HG03039 (cell line): Measurements from ENCODE around the gene HINFP.
A peak's percentile ranks its signal among the peaks of the same experiment; 100 is the strongest.

ENCODE experiments used
- ATAC-seq: cut with Tn5 transposase; IDR thresholded peaks from one replicate; pipeline ENCODE4 v1.9.1; 2021; ENCODE audit warnings: mild to moderate bottlenecking, moderate library complexity; ENCODE audit not compliant: unreplicated experiment

HINFP gene

DNA sequence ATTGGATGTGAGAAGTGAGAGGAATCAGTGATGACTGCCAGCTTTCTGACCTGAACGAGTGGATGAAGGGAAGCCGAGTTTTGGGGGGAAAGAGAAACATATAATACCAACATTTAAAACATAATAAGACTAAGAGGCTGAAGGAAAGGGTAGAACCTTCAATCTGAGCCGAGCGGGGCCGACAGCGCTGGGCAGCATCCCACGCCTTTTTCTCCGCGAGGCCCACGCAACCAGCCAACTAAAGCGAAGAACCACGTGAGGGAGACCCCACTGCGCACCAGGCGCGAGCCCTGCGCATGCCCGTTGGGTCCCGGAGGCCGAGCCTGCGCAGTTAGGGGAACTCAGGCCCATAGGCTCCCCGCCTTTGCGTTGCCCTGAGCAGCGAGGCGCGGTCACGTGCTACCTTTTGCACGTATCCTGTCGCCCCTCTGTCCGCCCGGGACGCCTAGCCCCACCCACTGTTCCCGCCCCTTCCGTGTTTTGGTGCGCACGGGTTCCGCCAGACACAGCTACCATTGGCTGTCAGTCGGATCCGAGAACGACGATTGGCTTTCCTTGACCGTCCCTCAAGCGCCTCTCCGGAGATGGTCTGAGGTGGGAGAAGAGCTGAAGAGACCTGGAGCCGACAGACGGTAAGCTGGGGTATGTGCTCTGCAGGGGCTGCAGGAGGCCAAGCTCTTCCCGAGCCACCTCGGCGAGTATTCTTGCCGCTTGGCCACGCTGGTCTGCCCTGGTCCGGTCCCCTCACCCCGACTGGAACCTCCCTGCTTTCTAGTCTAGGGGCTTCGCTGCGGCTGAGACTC is at the start of gene HINFP:
Gene HINFP, plus strand, starts transcription at position 573 of the 803 bp plus-strand sequence. CDS start 5,365 bp downstream, outside the sequence.
- peak; percentile 96 for ATAC-seq

DNA sequence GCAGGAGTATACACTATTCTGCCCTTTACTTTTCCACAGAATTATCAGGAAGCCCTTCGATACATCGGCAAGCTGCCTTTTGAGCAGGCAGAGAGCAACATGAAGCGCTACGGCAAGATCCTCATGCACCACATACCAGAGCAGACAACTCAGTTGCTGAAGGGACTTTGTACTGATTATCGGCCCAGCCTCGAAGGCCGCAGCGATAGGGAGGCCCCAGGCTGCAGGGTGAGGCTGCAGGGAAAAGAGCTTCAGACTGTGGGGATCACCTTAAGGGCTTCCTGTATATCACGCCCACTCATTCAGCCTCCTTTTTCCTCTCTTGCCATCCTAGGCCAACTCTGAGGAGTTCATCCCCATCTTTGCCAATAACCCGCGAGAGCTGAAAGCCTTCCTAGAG is 43.5 kb upstream of the HINFP start:
- no peak for ATAC-seq

- no peak for ATAC-seq
Observed at GRCh38 chr11:119078675-119079420, 42.5 kb upstream of the HINFP start.

GRCh38 chr11:119081682-119082260 is 39.6 kb upstream of the HINFP start:
- no peak for ATAC-seq

- peak; percentile 79 for ATAC-seq
Observed at GRCh38 chr11:119084663-119085436, 36.5 kb upstream of the HINFP start, which contains the start of gene HMBS. Gene HMBS, plus strand, starts transcription at chr11:119084881. Its CDS starts 153 bp downstream, at chr11:119085034.

DNA sequence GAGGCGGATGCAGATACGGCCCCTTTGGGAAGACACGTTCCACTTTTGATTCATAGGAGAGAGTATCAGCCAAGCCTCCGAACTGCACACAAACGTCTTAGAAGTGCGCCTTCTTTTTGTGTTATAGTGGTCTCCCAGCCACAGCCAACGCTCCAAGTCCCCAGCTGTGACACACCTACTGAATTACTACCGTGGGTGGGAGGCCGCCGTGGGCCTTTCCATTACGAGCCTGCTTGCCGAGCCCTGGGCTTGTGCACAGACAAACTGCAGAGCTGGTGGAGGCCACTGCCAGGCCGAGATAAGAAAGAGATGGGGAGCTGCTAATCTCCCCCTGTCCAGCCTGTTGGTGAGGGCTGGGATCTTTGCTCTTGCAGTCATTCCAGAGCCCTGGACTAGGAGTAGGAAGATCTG is 35.9 kb upstream of the HINFP start:
- no peak for ATAC-seq

GRCh38 chr11:119087123-119087522 is 34.3 kb upstream of the HINFP start:
- ATAC-seq, result no peak

GRCh38 chr11:119087747-119088241 is 33.6 kb upstream of the HINFP start:
- ATAC-seq, result no peak

DNA sequence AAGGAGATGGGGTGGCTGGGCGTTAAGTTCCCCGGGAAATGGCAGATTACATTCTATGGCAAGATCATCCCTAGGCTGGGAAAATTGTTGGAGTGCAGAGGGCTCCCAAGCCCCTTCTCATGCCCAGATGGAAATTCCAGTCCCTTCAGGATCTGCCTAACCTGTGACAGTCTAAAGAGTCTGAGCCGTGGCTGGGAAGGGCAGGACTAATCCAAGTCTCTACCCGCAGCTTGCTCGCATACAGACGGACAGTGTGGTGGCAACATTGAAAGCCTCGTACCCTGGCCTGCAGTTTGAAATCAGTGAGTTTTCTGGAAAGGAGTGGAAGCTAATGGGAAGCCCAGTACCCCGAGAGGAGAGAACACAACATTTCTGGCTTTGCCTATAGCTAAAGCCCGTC is 33.0 kb upstream of the HINFP start:
- no peak for ATAC-seq

GRCh38 chr11:119089319-119089718 is 32.1 kb upstream of the HINFP start:
- ATAC-seq, result no peak

DNA sequence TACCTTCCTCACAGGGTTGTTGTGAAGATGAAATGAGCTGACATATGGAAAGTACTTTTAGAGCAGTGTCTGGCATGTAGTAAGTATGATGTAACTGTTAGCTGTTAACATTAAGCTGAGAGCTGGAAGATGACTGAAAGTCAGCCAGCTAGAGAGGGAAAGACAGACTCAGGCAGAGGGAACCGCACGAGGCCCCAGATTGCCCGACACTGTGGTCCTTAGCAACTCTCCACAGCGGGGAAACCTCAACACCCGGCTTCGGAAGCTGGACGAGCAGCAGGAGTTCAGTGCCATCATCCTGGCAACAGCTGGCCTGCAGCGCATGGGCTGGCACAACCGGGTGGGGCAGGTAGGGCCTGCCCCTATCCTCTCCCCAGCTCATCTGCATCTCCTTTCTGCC is 30.2 kb upstream of the HINFP start:
- ATAC-seq, result no peak

- ATAC-seq, result no peak
Observed at GRCh38 chr11:119091966-119092879, 29.2 kb upstream of the HINFP start.

- ATAC-seq, result no peak
Observed at GRCh38 chr11:119092880-119093842, 28.2 kb upstream of the HINFP start.

GRCh38 chr11:119093942-119094815 is 27.2 kb upstream of the HINFP start:
- peak; percentile 6 for ATAC-seq

DNA sequence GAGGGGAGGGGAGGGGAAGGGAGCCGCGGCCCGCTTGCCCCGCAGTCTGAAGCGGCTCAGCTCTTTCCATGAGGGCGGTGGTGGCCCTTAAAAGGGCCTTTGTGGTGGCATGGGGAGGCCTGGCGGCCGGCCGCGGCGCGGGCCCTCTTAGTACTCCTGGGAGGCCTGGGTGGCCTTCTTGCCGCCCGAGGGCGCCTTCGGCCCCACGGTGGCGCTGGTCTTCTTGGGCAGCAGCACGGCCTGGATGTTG is 26.6 kb upstream of the HINFP start:
- peak; percentile 23 for ATAC-seq

DNA sequence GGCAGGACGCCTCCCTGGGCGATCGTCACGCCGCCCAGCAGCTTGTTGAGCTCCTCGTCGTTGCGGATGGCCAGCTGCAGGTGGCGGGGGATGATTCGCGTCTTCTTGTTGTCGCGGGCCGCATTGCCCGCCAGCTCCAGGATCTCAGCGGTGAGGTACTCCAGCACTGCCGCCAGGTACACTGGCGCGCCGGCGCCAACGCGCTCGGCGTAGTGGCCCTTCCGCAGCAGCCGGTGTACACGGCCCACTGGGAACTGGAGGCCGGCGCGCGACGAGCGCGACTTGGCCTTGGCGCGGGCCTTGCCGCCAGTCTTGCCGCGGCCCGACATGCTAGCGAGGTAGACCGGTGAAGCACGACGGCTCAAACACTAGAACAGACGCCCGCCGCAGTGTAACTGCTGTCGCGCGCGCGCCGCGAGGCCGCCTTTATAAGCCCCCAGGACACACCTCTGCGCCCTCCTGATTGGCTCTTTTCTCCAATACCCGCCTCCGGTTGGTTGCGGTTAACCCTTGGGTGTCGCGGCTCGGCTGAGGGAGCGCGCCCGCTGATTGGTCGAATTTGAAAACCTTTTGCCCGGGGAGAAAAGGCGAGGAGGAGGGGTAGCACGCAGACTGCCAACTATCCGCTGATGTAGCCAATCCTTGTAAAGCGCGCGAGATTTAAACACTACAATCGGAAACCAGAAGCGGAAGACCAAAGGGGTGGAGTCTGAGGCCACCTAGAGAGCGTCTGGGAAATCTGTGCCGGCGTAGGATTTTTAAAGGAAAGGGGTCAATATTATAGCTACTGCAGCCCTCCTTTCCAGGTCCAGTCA is 26.1 kb upstream of the HINFP start:
- peak; percentile 69 for ATAC-seq

DNA sequence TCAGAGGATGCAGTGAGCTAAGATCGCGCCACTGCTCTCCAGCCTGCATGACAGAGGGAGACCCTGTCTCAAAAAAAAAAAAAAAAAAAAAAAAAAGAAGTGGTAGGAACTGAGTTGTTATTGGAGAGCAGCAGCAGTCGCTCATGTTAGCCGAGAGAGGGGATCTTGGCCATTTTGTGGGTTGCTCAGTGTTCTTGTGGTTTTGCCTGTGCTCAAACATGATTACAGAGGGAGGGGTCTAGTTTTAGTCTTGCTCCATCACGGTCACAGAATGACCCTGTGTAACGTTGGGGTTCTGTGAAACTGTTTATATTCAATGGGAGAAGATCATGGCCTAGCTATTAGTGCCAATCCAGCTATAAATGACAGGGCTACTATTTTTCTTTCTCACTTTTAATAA is 21.7 kb upstream of the HINFP start:
- ATAC-seq, result no peak
